ENCODE results near the gene CEP104. TPM values are rescaled to one million over a fixed set of nuclear protein-coding genes. Genes with fewer than 3 reads are reported as not detected.

CEP104 gene
- 26.7 and 32.4 TPM in 2 replicates for total RNA-seq

DNA sequence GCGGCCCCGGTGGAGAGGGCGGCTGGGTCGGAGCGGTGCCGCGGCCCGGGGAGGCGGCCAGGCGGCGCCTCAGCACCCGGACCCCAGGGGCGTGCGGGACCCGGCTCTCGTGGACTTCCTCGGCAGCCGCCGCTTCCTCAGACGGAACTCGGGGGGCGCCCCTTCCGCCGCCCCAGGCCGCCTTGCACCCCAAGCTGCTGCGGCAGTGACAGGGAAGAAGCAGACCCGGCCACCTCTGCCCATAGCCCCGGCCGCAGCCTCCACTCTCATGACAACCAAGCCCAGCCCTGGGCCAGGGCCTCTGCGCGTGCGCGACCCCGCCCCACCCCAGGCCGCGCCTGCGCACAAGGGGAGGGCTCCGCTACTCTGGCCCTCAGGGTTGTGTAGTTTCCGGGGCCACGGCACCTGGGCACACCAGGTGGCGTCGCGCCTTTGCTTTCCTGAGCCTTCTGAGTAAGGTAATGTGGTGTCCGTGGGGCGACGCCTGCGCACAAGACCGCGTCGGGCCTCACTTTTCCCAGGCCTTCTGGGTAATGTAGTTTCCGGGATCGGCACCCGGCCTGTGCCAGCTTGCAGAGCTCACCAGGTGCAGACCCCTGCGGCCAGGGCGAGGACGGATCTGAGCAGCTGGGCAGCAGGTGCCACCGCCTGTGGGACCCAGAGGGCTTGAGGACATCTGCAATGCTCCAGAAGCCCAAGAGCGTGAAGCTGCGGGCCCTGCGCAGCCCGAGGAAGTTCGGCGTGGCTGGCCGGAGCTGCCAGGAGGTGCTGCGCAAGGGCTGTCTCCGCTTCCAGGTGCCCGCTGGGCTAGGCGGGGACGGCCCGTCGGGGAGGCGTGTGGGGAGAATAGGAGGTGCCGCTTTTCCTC lies at the start of gene CEP104, which contains the start of gene DFFB:
Gene CEP104 (minus strand): TSS at position 289 of the 868 bp plus-strand sequence. CDS start 4,804 bp downstream, outside the sequence.
Gene DFFB (plus strand): TSS at position 554 of the 868 bp plus-strand sequence. CDS start 128 bp downstream, at position 682.

DNA sequence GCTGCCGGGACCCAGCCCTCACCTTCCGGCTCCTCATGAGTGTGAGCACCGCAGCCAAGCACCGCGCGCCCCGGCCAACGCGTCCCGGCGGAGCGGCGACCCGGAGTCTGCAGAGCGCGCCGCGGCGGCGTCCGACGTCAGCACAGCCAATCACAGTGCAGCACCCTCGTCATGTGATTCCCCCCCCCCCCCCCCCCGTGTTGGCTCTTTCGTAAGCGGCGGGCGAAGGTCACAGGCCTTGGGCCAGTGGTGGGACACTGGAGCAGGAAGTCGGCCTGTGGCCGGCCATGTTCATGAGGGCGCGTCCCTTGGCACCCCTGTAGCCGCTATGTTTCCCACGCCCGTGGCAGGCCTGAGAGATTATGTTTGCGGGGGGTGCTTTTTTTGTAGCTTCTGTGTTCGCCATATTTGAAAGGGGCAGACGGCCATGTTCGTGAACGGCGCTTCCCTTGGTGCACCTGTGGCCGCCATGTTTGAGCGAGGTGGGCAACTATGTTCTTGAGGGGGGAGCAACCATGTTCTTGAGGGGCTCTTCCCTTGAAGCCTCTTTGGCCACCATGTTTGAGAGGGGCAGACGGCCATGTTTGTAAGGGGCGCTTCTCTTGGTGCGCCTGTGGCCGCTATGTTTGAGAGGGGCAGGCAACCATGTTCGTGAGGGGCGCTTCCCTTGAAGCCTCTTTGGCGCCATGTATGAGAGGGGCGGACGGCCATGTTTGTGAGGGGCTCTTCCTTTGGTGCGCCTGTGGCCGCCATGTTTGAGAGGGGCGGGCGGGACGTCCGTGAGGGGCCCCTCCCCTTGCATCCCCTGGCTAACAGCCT lies 43.3 kb upstream of the CEP104 start, which contains the start of gene C1orf174:
Gene C1orf174 (minus strand): TSS at position 123 of the 819 bp plus-strand sequence. CDS start 86 bp downstream, at position 37.

DNA sequence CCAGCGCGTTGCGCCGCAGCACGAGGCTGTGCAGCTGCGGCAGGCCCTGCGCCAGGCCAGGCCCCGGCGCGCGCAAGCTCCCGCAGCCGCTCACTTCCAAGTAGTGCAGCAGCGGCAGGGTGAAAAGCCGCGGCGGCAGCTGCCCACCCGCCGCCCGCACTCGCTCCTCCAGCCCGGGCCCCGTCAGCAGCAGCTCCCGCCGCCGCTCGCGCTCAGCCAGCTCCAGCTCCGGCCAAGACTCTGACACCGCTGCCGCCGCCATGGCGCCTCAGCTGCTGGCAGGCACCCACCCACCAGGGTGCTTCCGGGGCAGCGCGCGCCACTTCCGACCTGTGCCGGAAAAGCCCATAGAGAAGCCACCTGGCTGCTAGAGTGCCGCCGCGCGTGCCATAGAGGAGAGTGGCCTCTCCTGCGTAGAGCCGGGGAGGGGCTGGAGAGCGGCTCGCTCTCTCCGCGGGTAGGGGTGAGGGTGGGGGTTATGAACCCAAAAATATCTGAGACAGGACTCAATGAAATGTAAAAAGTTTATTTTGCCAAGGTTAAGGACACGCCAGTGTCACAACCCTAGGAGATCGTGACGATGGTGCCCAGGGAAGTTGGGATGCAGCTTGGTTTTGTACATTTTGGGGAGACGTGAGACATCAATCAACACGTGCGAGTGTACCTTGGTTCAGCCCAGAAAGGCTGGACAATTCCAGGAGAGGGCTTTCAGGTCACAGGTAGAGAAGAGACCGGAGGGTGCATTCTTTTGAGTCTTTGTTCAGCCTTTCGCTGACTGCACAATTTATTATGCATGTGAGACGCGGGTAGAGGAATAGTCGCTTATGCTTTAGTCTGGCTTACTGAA lies 60.6 kb downstream of the CEP104 start, which contains the start of gene LRRC47:
Gene LRRC47 (minus strand): TSS at position 284 of the 847 bp plus-strand sequence. CDS start 22 bp downstream, at position 262.

DNA sequence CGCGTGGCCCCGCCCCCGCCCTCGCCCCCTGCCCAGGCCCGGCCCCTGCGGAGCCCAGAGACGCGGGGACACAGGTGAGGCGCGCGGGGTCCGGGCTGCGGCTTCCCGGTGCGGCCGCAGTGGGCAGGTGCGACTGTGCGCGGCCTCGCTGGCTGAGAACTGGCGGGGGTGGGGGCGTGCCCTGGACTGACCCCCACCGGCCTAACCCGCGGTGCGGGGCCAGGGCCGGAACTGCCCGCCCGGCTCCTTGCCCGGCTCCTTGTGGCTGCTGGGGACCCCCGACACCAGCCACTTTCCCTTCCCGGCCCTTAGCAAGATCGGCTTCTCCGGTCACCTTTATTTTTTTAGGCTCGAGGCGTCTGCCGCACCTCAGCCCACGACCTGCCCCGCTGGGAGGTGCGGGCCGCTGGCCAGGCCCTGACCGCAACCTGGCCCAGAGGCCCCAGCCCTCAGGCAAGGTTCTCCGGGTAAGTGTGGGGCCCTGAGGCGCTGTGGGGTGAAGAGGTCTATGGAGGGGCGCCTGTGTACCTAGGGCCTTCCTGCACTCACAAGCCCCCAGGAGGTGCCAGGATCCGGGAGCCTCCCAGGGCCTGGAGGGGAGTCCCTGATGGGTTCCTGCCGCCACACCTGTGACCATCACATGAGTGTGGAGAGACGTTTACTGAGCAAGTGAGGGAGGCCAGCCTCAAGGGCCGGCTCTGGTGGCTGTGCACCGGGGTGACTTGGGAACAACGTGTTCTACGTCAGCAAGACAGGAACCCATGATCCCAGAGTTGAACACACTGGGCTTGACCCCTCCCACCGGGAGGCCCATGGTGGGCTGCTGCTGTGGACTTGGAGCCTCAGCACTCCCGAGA lies 84.1 kb downstream of the CEP104 start, which contains the start of gene SMIM1:
Gene SMIM1 (plus strand): TSS at position 35 of the 857 bp plus-strand sequence. CDS start 2,625 bp downstream, outside the sequence.

Other genes with a start within 250 kb of the CEP104 start
- 3.0 and 35.6 TPM in 2 replicates for gene MEGF6, start 245.7 kb downstream of the CEP104 start, total RNA-seq
- gene TPRG1L, start 232.2 kb downstream of the CEP104 start, total RNA-seq, result 20.7 and 32.7 TPM in 2 replicates
- 8.2 and 17.3 TPM in 2 replicates for gene WRAP73, start 207.1 kb downstream of the CEP104 start, total RNA-seq
- gene TP73, start 204.7 kb downstream of the CEP104 start, total RNA-seq, result not detected in 2 replicates
- gene CCDC27, start 104.8 kb downstream of the CEP104 start, total RNA-seq, result not detected in 2 replicates
- gene SMIM1, start 84.5 kb downstream of the CEP104 start, total RNA-seq, result 10.3 TPM in 1 of 2 replicates, not detected in the other
- 31.7 and 33.8 TPM in 2 replicates for gene LRRC47, start 60.7 kb downstream of the CEP104 start, total RNA-seq
- 3.5 and 6.3 TPM in 2 replicates for gene DFFB, start 265 bp upstream of the CEP104 start, total RNA-seq
- gene C1orf174, start 43.1 kb upstream of the CEP104 start, total RNA-seq, result 16.6 and 25.0 TPM in 2 replicates

Measured in pericardium fibroblast (primary cell).